ENCODE measurements around the gene PTPRN2.

GRCh38 chr7:158328376-158329013, 259.1 kb downstream of the PTPRN2 start:
- TF ChIP-seq CTCF (IDR thresholded peaks at IDR 0.05), result no peak
- no peak for TF ChIP-seq POLR2A (IDR thresholded peaks at IDR 0.05)
- no peak for TF ChIP-seq EP300 (IDR thresholded peaks at IDR 0.05)
